Immature natural killer cell (primary cell): ENCODE measurements around the gene MT1X. TPM values are rescaled to one million over a fixed set of nuclear protein-coding genes. Genes with fewer than 3 reads are reported as not detected.
A peak's percentile ranks its signal among the peaks of the same experiment; 100 is the strongest.
"Not testable (repeated sequence)": the region's sequence is repeated elsewhere in the genome, so short reads cannot be mapped to it uniquely, and the experiment has no call there.

Experiments used
- DNase-seq, 3 donors: peaks; one replicate each; pipeline ENCODE4 v3.0.0; 2022; ENCODE audit warnings: mixed read lengths in 1 of 3
- H3K27ac Mint-ChIP-seq, 6 donors: one replicate each; pipeline ENCODE4 v1.8.0; 2020; ENCODE audit warnings: mixed read lengths in 6 of 6, mild to moderate bottlenecking in 5 of 6, inconsistent platforms in 4 of 6, moderate library complexity in 3 of 6
- H3K27me3 Mint-ChIP-seq, 3 donors: one replicate each; pipeline ENCODE4 v1.8.0; 2020 to 2021; ENCODE audit warnings: low read depth in 3 of 3, mild to moderate bottlenecking in 3 of 3, mixed read lengths in 3 of 3, moderate library complexity in 3 of 3, inconsistent platforms in 1 of 3
- H3K36me3 Mint-ChIP-seq, 3 donors: one replicate each; pipeline ENCODE4 v1.8.0; 2020; ENCODE audit warnings: mixed read lengths in 3 of 3, inconsistent platforms in 2 of 3, mild to moderate bottlenecking in 2 of 3
- H3K4me1 Mint-ChIP-seq, 2 donors: one replicate each; pipeline ENCODE4 v1.8.0; 2020; ENCODE audit warnings: inconsistent platforms in 2 of 2, mild to moderate bottlenecking in 2 of 2, mixed read lengths in 2 of 2, moderate library complexity in 1 of 2
- H3K4me3 Mint-ChIP-seq, 5 donors: one replicate each; pipeline ENCODE4 v1.8.0; 2020; ENCODE audit warnings: mild to moderate bottlenecking in 5 of 5, mixed read lengths in 5 of 5, inconsistent platforms in 3 of 5, moderate library complexity in 3 of 5
- H3K9me3 Mint-ChIP-seq, 6 donors: one replicate each; pipeline ENCODE4 v1.8.0; 2020; ENCODE audit warnings: mild to moderate bottlenecking in 6 of 6, mixed read lengths in 6 of 6, inconsistent platforms in 4 of 6, moderate library complexity in 3 of 6
- polyA plus RNA-seq, 3 donors: library from polyadenylated mRNA; unstranded; fragments of 300-500 nt; fragmentation: Illumina TruSeq; gene quantifications; one replicate each; pipeline ENCODE4 v1.2.3, GENCODE V29; 2021

The MT1X gene
- polyA plus RNA-seq, 3 donors from 2014 or later: 23.2 to 73.5 (median 69.4) TPM

GRCh38 chr16:56664506-56664905 is 17.8 kb upstream of the MT1X start:
- no peak overlapping the region for H3K4me3 Mint-ChIP-seq
- no peak for DNase-seq
- no peak overlapping the region for H3K27ac Mint-ChIP-seq
- peaks cover 4 to 16% (median 9%) of the 10 kb centered on the region in 3 donors for H3K36me3 Mint-ChIP-seq
- H3K27me3 Mint-ChIP-seq: peaks cover 16 to 35% (median 24%) of the 10 kb centered on the region in 3 donors
- H3K4me1 Mint-ChIP-seq: peaks cover 0 to 13% of the 10 kb centered on the region in 2 donors
- no peaks in the 10 kb centered on the region for H3K9me3 Mint-ChIP-seq

GRCh38 chr16:56665286-56666261 is 16.7 kb upstream of the MT1X start:
- H3K9me3 Mint-ChIP-seq, H3K4me3 Mint-ChIP-seq, H3K27ac Mint-ChIP-seq, DNase-seq: not testable (repeated sequence)
- peaks cover 4 to 12% (median 9%) of the 10 kb centered on the region in 3 donors for H3K36me3 Mint-ChIP-seq
- peaks cover 0 to 13% of the 10 kb centered on the region in 2 donors for H3K4me1 Mint-ChIP-seq
- peaks cover 16 to 32% (median 27%) of the 10 kb centered on the region in 3 donors for H3K27me3 Mint-ChIP-seq

- Mint-ChIP-seq H3K27ac (no peak within 1 kb of the TSS), H3K27me3 (peaks cover 22 to 33% (median 24%) of the 10 kb centered on the region in 3 donors), H3K36me3 (peaks cover 0 to 4% (median 3%) of the 10 kb centered on the region in 3 donors), H3K4me1 (peaks cover 0 to 9% of the 10 kb centered on the region in 2 donors), H3K9me3 (no peaks in the 10 kb centered on the region), H3K4me3 (peak within 1 kb of the TSS in 1 of 5 donors; percentile 27)
- DNase-seq: no peak
Measured at GRCh38 chr16:56667581-56668571, 14.4 kb upstream of the MT1X start, which contains the start of gene MT1G. Gene MT1G (minus strand): TSS chr16:56668065. CDS start chr16:56667993, 72 bp downstream.

- DNase-seq: no peak
- Mint-ChIP-seq H3K4me3 (no peak within 1 kb of the TSS), H3K36me3 (peaks cover 0 to 4% (median 3%) of the 10 kb centered on the region in 3 donors), H3K4me1 (peaks cover 0 to 7% of the 10 kb centered on the region in 2 donors), H3K9me3 (no peaks in the 10 kb centered on the region), H3K27me3 (peaks cover 26 to 38% (median 27%) of the 10 kb centered on the region in 3 donors), H3K27ac (no peak within 1 kb of the TSS)
Measured at GRCh38 chr16:56669005-56669839, 13.0 kb upstream of the MT1X start, which contains the start of gene MT1H. Gene MT1H (plus strand): TSS chr16:56669814. CDS start chr16:56669885, 71 bp downstream.

GRCh38 chr16:56669840-56670619 is 12.2 kb upstream of the MT1X start:
- Mint-ChIP-seq H3K27me3 (peaks cover 28 to 36% (median 28%) of the 10 kb centered on the region in 3 donors), H3K36me3 (peaks cover 0 to 4% (median 0%) of the 10 kb centered on the region in 3 donors), H3K4me1 (peaks cover 0 to 8% of the 10 kb centered on the region in 2 donors), H3K4me3 (no peak overlapping the region), H3K9me3 (no peaks in the 10 kb centered on the region), H3K27ac (no peak overlapping the region)
- no peak for DNase-seq

GRCh38 chr16:56670620-56670934 is 11.7 kb upstream of the MT1X start:
- Mint-ChIP-seq H3K4me3 (no peak overlapping the region), H3K4me1 (peaks cover 5 to 12% of the 10 kb centered on the region in 2 donors), H3K36me3 (peaks cover 0 to 1% (median 0%) of the 10 kb centered on the region in 3 donors), H3K27me3 (peaks cover 31 to 35% (median 32%) of the 10 kb centered on the region in 3 donors), H3K9me3 (no peaks in the 10 kb centered on the region), H3K27ac (no peak overlapping the region)
- no peak for DNase-seq

GRCh38 chr16:56671691-56672090 is 10.6 kb upstream of the MT1X start:
- H3K9me3 Mint-ChIP-seq, H3K4me3 Mint-ChIP-seq, H3K27ac Mint-ChIP-seq, DNase-seq, H3K36me3 Mint-ChIP-seq: not testable (repeated sequence)
- Mint-ChIP-seq H3K4me1 (peaks cover 13 to 16% of the 10 kb centered on the region in 2 donors), H3K27me3 (peaks cover 30 to 32% (median 30%) of the 10 kb centered on the region in 3 donors)

GRCh38 chr16:56672171-56672570 is 10.1 kb upstream of the MT1X start:
- not testable (repeated sequence) for H3K4me3 Mint-ChIP-seq, H3K27ac Mint-ChIP-seq, H3K9me3 Mint-ChIP-seq, DNase-seq, H3K36me3 Mint-ChIP-seq
- Mint-ChIP-seq H3K27me3 (peaks cover 27 to 32% (median 30%) of the 10 kb centered on the region in 3 donors), H3K4me1 (peaks cover 13 to 16% of the 10 kb centered on the region in 2 donors)

- H3K27ac Mint-ChIP-seq: no peak overlapping the region
- DNase-seq: no peak
- H3K9me3 Mint-ChIP-seq: no peaks in the 10 kb centered on the region
- H3K36me3 Mint-ChIP-seq: no peaks in the 10 kb centered on the region
- peaks cover 13 to 16% of the 10 kb centered on the region in 2 donors for H3K4me1 Mint-ChIP-seq
- H3K4me3 Mint-ChIP-seq: no peak overlapping the region
- peaks cover 21 to 32% (median 27%) of the 10 kb centered on the region in 3 donors for H3K27me3 Mint-ChIP-seq
Measured at GRCh38 chr16:56672761-56673536, 9.3 kb upstream of the MT1X start.

- Mint-ChIP-seq H3K4me1 (peaks cover 12 to 13% of the 10 kb centered on the region in 2 donors), H3K4me3 (peak overlapping the region in 1 of 5 donors; percentile 28), H3K36me3 (no peaks in the 10 kb centered on the region), H3K27me3 (peaks cover 17 to 28% (median 23%) of the 10 kb centered on the region in 3 donors), H3K27ac (no peak overlapping the region), H3K9me3 (no peaks in the 10 kb centered on the region)
- DNase-seq: peak in 1 of 3 donors; percentile 10
Measured at GRCh38 chr16:56673921-56674320, 8.3 kb upstream of the MT1X start.

- DNase-seq, H3K36me3 Mint-ChIP-seq, H3K27ac Mint-ChIP-seq, H3K9me3 Mint-ChIP-seq, H3K4me3 Mint-ChIP-seq: not testable (repeated sequence)
- Mint-ChIP-seq H3K27me3 (peaks cover 17 to 28% (median 20%) of the 10 kb centered on the region in 3 donors), H3K4me1 (peaks cover 12 to 13% of the 10 kb centered on the region in 2 donors)
Measured at GRCh38 chr16:56674570-56674969, 7.7 kb upstream of the MT1X start.
